GM12891 (cell line): ENCODE results near the gene MYO9B.

Experiments
- PAX5 ChIP-seq: IDR thresholded peaks from 2 replicates; pipeline ENCODE4 v1.6.1; 2011; ENCODE audit warnings: low read length, moderate library complexity, mild to moderate bottlenecking; ENCODE audit not compliant: insufficient read depth, severe bottlenecking
- POLR2A ChIP-seq: IDR thresholded peaks from 2 replicates; pipeline ENCODE4 v1.6.1; 2011; ENCODE audit warnings: low read depth, low read length, control low read depth
- POLR2AphosphoS5 ChIP-seq: IDR thresholded peaks from 2 replicates; pipeline ENCODE4 v1.6.1; 2011; ENCODE audit warnings: low read depth, low read length, control low read depth
- POU2F2 ChIP-seq: IDR thresholded peaks from 2 replicates; pipeline ENCODE4 v1.6.1; 2011; ENCODE audit warnings: low read depth, mild to moderate bottlenecking, control low read depth, low read length, moderate library complexity
- SPI1 ChIP-seq: IDR thresholded peaks from 2 replicates; pipeline ENCODE4 v1.6.1; 2011; ENCODE audit warnings: low read depth, low read length, control low read depth
- TAF1 ChIP-seq: IDR thresholded peaks from 2 replicates; pipeline ENCODE4 v1.6.1; 2011; ENCODE audit warnings: low read depth, low read length, control low read depth

GRCh38 chr19:17070421-17070820 lies 5.2 kb upstream of the MYO9B start:
- TF ChIP-seq POLR2A (no peak), POLR2AphosphoS5 (no peak), TAF1 (no peak), PAX5 (no peak), SPI1 (no peak), POU2F2 (no peak)
